HEK293T (cell line): ENCODE results near the gene MFSD12.

Experiments
- ARNT ChIP-seq: fragments of 450-650 bp; IDR thresholded peaks from 2 replicates; pipeline ENCODE4 v1.6.1; 2017; ENCODE audit warnings: mild to moderate bottlenecking
- BHLHE40 ChIP-seq: fragments of 450-650 bp; IDR thresholded peaks from 2 replicates; pipeline ENCODE4 v1.6.1; 2016; ENCODE audit warnings: mild to moderate bottlenecking, moderate library complexity, borderline replicate concordance
- CTBP1 ChIP-seq: fragments of 450-650 bp; IDR thresholded peaks from 2 replicates; pipeline ENCODE4 v1.6.1; 2016; ENCODE audit warnings: borderline replicate concordance
- ELF4 ChIP-seq: fragments of 450-650 bp; IDR thresholded peaks from 2 replicates; pipeline ENCODE4 v1.6.1; 2017; ENCODE audit warnings: antibody characterized with exemption
- FOXA1 ChIP-seq: fragments of 450-650 bp; IDR thresholded peaks from 2 replicates; pipeline ENCODE4 v1.6.1; 2016; ENCODE audit warnings: mild to moderate bottlenecking
- FOXM1 ChIP-seq: fragments of 450-650 bp; IDR thresholded peaks from 2 replicates; pipeline ENCODE4 v1.6.1; 2017; ENCODE audit warnings: mild to moderate bottlenecking, borderline replicate concordance
- HDGF ChIP-seq: fragments of 450-650 bp; IDR thresholded peaks from 2 replicates; pipeline ENCODE4 v1.6.1; 2017; ENCODE audit warnings: antibody characterized with exemption, borderline replicate concordance
- LEF1 ChIP-seq: fragments of 450-650 bp; IDR thresholded peaks from 2 replicates; pipeline ENCODE4 v1.6.1; 2017; ENCODE audit warnings: mild to moderate bottlenecking, borderline replicate concordance
- NFRKB ChIP-seq: fragments of 450-650 bp; IDR thresholded peaks from 2 replicates; pipeline ENCODE4 v1.6.1; 2016; ENCODE audit warnings: mild to moderate bottlenecking, moderate library complexity
- SP1 ChIP-seq: fragments of 450-650 bp; IDR thresholded peaks from 2 replicates; pipeline ENCODE4 v1.6.1; 2017
- SUZ12 ChIP-seq: fragments of 450-650 bp; IDR thresholded peaks from 2 replicates; pipeline ENCODE4 v1.6.1; 2016; ENCODE audit warnings: mild to moderate bottlenecking
- TARDBP ChIP-seq: fragments of 450-650 bp; IDR thresholded peaks from 2 replicates; pipeline ENCODE4 v1.6.1; 2016

GRCh38 chr19:3555653-3556422 lies 1.5 kb downstream of the MFSD12 start:
- TF ChIP-seq BHLHE40 (no peak), FOXM1 (no peak), HDGF (no peak), LEF1 (no peak), SP1 (no peak), FOXA1 (no peak), CTBP1 (no peak), NFRKB (no peak), SUZ12 (no peak), ELF4 (no peak), ARNT (no peak), TARDBP (no peak)
